GM12892 (cell line): ENCODE results near the gene FAM20B.

Source experiments
- DNase-seq: peaks from one replicate; pipeline ENCODE4 v3.0.0; 2011; ENCODE audit not compliant: insufficient read length
- FAIRE-seq: peaks from 2 replicates; lab custom pipeline; 2011; peaks lifted over from hg19 to GRCh38; lab: Jason Lieb, UNC
- POLR2A ChIP-seq: IDR thresholded peaks from 2 replicates; pipeline ENCODE4 v1.6.1; 2011; ENCODE audit warnings: low read depth, low read length, control low read depth
- POLR2AphosphoS5 ChIP-seq: IDR thresholded peaks from 2 replicates; pipeline ENCODE4 v1.6.1; 2011; ENCODE audit warnings: low read depth, low read length, control low read depth
- TAF1 ChIP-seq: IDR thresholded peaks from 2 replicates; pipeline ENCODE4 v1.6.1; 2011; ENCODE audit warnings: low read depth, mild to moderate bottlenecking, control low read depth, low read length, borderline replicate concordance

Gene FAM20B

GRCh38 chr1:179061360-179062282, 35.9 kb downstream of the FAM20B start:
- TF ChIP-seq POLR2A (no peak), POLR2AphosphoS5 (no peak), TAF1 (no peak)
- DNase-seq: no peak
- FAIRE-seq: no peak

- FAIRE-seq: no peak
- TF ChIP-seq POLR2A: no peak
- no peak for TF ChIP-seq POLR2AphosphoS5
- no peak for TF ChIP-seq TAF1
Measured at GRCh38 chr1:179066471-179066870, 40.8 kb downstream of the FAM20B start.

GRCh38 chr1:179077396-179077795, 51.7 kb downstream of the FAM20B start:
- DNase-seq: no peak
- FAIRE-seq: no peak
- TF ChIP-seq POLR2A (no peak), POLR2AphosphoS5 (no peak), TAF1 (no peak)

More at GRCh38 chr1:179066471-179066870, 40.8 kb downstream of the FAM20B start:
- DNase-seq: no peak

DNA sequence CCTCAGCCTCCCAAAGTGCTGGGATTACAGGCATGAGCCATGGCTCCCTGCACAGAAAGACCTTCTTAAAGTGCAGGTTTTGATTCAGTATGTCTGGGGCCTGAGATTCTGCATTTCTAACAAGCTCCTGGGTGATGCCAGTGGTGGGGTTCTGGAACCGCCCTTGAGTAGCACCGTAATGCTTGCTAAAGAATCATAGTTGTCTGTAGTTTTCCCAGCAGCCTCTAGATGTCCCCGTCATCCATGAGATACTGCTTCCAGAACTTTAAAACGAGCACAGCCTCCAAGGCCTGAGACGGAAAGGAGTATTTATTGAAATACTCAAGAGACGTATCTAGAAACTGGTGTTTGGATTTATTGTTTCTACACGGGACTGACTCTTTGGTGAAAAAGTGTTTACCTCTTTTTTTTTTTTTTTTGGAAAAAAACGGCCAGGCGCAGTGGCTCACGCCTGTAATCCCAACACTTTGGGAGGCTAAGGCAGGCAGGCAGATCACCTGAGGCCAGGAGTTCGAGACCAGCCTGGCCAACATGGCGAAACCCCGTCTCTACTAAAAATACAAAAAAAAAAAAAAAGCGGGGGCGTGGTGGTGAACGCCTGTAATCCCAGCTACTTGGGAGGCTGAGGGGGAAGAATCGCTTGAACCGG, 53.5 kb downstream of the FAM20B start:
- DNase-seq (no peak), FAIRE-seq (no peak)
- TF ChIP-seq POLR2AphosphoS5: no peak
- no peak for TF ChIP-seq POLR2A
- TF ChIP-seq TAF1: no peak

DNA sequence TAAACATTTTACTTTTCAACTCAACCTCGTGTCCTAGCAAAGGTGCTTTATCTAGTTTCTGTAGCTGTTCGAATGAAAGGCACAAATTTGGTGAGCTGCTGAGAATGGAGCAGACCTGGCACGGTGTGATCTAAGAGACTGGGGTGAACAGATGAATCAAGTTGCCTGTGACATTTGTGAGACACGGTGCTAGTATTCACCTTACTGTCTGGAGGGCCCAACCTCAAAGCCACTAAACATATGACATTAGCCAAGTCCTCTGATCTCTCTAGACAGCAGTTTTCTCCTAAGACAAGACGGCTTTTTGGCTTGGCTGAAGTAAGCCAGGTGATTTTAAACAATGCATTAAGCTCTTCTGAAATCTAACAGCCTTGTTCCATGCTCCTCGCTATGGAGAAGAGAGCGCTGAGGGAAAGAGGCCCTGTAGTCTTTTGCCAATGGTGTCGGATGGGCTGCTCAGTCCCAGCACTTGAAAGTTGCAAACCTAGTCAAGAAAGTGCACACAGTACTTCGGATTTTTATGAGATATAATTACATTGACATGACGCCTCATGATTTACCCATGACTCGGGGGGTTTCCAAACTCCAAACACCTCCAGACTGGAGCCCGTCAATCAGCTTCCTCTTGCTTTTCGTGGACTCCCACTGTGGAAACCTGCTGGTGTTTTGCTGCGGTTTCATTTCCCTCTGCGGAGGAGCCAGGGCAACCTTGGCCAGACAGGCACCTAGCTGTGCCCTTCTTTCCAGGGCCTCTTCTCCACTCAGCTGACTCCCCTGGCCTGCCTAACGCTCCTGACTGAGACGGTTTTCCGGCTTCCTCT, 55.4 kb downstream of the FAM20B start:
- FAIRE-seq (peak; percentile 17), DNase-seq (no peak)
- TF ChIP-seq POLR2AphosphoS5 (no peak), TAF1 (no peak), POLR2A (no peak; the same call in 1 of the 2 replicates)

DNA sequence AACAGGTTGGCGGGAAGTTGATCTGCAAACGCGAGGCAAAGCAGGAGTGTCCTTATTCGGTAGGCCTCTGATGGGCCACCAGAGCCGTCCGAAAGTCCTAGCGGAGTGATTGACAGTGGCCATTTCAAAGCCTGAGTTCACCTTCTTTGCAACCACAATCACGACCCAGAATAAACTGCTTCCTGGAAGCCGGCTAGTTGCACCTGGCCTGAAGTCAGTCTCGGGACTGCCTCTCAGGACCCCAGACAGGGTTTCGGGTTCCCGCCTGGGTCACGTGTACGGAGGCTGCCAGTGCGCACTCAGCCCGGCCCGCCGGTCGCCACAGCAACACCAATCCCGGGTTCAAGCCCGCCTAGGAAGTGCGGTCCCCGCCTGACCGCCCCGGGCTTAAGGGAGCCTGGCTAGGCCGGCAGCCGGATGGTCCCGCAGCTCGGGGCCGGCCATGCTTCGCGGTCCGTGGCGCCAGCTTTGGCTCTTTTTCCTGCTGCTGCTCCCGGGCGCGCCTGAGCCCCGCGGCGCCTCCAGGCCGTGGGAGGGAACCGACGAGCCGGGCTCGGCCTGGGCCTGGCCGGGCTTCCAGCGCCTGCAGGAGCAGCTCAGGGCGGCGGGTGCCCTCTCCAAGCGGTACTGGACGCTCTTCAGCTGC, 56.1 kb downstream of the FAM20B start, which contains the start of gene TOR3A:
TSS of gene TOR3A (plus strand) at position 384 of the 646 bp plus-strand sequence. CDS start at position 443, 59 bp downstream.
- no peak; the same call in 1 of the 2 replicates for TF ChIP-seq TAF1
- peak; percentile 94; the same call in 1 of the 2 replicates for TF ChIP-seq POLR2A
- peak; percentile 80; the same call in 1 of the 2 replicates for TF ChIP-seq POLR2AphosphoS5
- FAIRE-seq (peak; percentile 94), DNase-seq (peak; percentile 95)

DNA sequence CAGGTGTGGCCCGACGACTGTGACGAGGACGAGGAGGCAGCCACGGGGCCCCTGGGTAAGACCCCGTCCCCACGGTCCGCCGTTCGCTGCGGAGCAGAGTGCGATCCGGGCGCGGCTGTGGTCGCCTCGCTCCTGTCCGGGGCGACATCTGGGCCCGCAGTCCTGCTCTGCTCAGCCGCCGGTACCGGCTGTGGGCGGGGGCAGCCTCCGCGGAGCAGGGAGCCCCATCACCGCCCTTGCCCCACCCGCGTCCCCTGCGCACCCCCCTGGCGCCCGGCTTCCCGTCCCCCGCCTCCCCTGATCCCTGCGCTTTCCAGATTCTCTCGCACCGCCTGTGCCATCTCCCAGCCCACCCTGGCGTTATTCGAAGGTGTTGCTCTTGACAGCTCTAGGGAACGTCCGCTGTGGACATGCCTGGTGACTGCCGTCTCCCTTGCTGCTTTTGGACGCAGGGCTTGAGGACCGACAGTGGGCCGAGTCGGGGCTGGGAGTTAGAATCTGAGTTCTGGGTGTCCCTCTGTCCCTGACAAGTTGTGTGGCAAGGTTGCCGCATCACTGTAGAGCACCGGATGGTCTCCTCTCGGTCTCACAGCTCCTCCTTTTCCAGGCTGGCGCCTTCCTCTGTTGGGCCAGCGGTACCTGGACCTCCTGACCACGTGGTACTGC, 56.8 kb downstream of the FAM20B start:
- peak; percentile 5 for FAIRE-seq
- peak; percentile 29 for DNase-seq
- TF ChIP-seq TAF1: no peak
- no peak for TF ChIP-seq POLR2A
- no peak for TF ChIP-seq POLR2AphosphoS5

DNA sequence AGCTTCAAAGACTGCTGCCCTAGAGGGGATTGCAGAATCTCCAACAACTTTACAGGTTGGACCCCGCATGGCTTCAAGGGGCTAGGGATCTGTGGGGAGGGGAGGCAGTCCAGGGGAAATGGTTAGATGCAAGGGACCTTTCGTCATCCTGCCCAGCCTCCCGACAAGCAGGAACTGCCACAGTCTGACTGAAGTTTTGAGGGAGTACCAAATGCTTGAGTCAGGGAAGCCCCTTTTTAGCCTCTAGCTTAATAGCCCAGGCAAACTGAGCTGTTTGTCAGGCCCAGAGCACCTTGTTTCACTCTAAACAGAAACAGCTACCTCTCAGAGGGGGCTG, 57.3 kb downstream of the FAM20B start:
- 0 out of 2 replicates have a peak, but pooled peaks have one; percentile 17 for TF ChIP-seq POLR2A
- no peak for TF ChIP-seq TAF1
- 0 out of 2 replicates have a peak, but pooled peaks have one; percentile 6 for TF ChIP-seq POLR2AphosphoS5
- FAIRE-seq: no peak
- DNase-seq: no peak

DNA sequence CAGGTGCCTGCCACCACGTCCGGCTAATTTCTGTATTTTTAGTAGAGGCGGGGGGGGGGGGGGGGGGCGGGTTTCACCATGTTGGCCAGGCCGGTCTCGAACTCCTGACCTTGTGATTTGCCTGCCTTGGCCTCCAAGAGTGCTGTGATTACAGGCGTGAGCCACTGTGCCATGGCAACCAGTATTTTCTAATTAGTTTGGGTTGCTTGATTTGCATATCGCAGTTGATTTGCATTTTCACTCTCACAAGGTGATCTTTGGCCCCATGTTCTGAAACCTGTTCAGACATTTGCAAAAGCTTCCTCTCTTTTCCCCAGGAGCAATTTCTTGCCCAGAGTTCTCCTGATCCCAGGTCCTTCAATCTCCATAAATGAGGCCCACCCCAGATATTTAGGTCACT, 57.8 kb downstream of the FAM20B start:
- TF ChIP-seq POLR2AphosphoS5 (no peak; the same call in 1 of the 2 replicates), POLR2A (peak; percentile 40; the same call in 1 of the 2 replicates)
- FAIRE-seq (no peak), DNase-seq (no peak)

- no peak for DNase-seq
- FAIRE-seq: no peak
- TF ChIP-seq TAF1: no peak
- TF ChIP-seq POLR2AphosphoS5: no peak
- no peak for TF ChIP-seq POLR2A
Measured at GRCh38 chr1:179087665-179088064, 62.0 kb downstream of the FAM20B start.
